ENCODE results near the gene ZNRF2. TPM values are rescaled to one million over a fixed set of nuclear protein-coding genes. Genes with fewer than 3 reads are reported as not detected.

ZNRF2 gene
- total and polyA plus RNA-seq, 12 donors: 3.1 to 36.5 (median 16.2) TPM

DNA sequence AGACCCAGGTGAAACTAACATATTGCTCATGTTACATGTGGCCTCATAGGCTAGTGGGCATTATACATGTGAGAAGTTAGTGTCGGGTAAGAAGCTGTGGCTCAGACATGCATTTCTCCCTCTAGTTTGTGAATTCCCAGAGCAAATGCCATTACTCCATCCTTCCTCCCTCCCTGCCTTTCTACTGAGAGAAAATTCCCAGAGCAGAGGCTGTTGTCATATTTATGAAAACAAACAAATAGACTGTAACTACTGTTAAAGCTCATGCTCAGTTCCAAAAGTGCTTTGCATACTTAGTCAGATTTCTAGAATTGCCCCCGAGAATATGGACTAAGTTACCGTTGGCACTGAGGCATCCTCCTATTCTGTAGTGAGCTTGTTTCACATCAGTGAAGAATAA, 29.0 kb downstream of the ZNRF2 start:
- H3K27me3 ChIP-seq: no peaks in the 10 kb centered on the region
- H3K4me3 ChIP-seq: no peak overlapping the region
- H3K4me1 ChIP-seq (replicated peaks in 1 of 2): peaks cover 0 to 13% of the 10 kb centered on the region in 2 donors
- no peak for TF ChIP-seq POLR2A (IDR thresholded peaks at IDR 0.05)
- TF ChIP-seq, protein P1, sequence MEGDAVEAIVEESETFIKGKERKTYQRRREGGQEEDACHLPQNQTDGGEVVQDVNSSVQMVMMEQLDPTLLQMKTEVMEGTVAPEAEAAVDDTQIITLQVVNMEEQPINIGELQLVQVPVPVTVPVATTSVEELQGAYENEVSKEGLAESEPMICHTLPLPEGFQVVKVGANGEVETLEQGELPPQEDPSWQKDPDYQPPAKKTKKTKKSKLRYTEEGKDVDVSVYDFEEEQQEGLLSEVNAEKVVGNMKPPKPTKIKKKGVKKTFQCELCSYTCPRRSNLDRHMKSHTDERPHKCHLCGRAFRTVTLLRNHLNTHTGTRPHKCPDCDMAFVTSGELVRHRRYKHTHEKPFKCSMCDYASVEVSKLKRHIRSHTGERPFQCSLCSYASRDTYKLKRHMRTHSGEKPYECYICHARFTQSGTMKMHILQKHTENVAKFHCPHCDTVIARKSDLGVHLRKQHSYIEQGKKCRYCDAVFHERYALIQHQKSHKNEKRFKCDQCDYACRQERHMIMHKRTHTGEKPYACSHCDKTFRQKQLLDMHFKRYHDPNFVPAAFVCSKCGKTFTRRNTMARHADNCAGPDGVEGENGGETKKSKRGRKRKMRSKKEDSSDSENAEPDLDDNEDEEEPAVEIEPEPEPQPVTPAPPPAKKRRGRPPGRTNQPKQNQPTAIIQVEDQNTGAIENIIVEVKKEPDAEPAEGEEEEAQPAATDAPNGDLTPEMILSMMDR (IDR thresholded peaks at IDR 0.05): no peak
- no peak overlapping the region for H3K27ac ChIP-seq
- intact Hi-C loops (cut with DNase I): no loop called here
- DNase-seq: no peak
- H3K9me3 ChIP-seq (replicated peaks in 1 of 3): no peaks in the 10 kb centered on the region
- no peaks in the 10 kb centered on the region for H3K36me3 ChIP-seq (replicated peaks in 1 of 2)
- 83 to 88% (median 83%) methylated on average over 3 of the region's 3 CpGs for WGBS, 4 donors

DNA sequence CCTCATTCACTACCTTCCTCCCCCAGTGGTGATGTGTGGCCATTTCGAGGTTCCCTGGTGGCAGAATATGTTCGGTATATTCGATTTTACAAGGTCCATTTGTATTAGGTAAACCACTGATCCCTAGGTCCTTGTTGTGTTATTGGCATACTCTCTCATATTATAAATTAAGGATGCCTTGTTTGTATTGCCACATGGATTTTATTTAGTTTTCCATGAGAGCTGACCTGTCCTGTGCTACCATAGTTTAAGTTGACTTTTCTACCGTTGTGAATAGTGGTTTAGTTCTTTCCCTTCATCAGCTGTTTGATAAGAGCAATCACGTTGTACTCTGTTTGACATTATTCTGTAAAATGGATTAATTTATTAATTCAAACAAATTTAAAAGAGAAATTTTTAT, 29.4 kb downstream of the ZNRF2 start:
- DNase-seq: no peak
- Histone ChIP-seq H3K27me3 (no peaks in the 10 kb centered on the region), H3K36me3 (replicated peaks in 1 of 2) (no peaks in the 10 kb centered on the region), H3K4me3 (no peak overlapping the region), H3K27ac (no peak overlapping the region), H3K4me1 (replicated peaks in 1 of 2) (peaks cover 0 to 11% of the 10 kb centered on the region in 2 donors), H3K9me3 (replicated peaks in 1 of 3) (no peaks in the 10 kb centered on the region)
- TF ChIP-seq POLR2A (IDR thresholded peaks at IDR 0.05): no peak
- TF ChIP-seq, protein P1 (IDR thresholded peaks at IDR 0.05): no peak
- intact Hi-C loops (cut with DNase I): no loop called here
- 86 to 90% (median 88%) methylated on average over 5 of the region's 5 CpGs for WGBS, 4 donors

DNA sequence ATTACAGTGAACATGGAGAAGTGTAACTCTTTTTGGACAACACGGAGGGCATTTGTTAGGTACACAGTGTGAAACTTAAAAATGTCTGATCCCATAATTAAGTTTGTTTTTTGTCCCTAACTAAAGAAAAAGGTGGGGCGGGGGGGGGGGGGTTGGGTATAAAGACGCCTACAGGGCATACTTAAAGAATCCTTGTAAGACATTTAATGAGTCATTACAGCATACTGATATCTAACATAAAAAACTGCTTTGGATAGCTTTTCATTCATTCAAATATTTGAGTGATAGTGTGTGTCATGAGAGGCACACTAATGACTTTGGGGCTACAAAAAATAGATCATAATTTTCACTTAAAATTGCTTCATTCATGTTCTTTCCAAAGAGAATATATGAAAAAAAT, 31.2 kb downstream of the ZNRF2 start:
- intact Hi-C loops (cut with DNase I): no loop called here
- Histone ChIP-seq H3K9me3 (replicated peaks in 1 of 3) (no peaks in the 10 kb centered on the region), H3K4me1 (replicated peaks in 1 of 2) (peaks cover 0 to 13% of the 10 kb centered on the region in 2 donors), H3K27me3 (no peaks in the 10 kb centered on the region), H3K27ac (no peak overlapping the region), H3K36me3 (replicated peaks in 1 of 2) (no peaks in the 10 kb centered on the region), H3K4me3 (no peak overlapping the region)
- TF ChIP-seq POLR2A (IDR thresholded peaks at IDR 0.05): no peak
- TF ChIP-seq, protein P1 (IDR thresholded peaks at IDR 0.05): no peak
- WGBS, 4 donors: 74 to 96% (median 86%) methylated on average over 3 of the region's 3 CpGs
- no peak for DNase-seq

DNA sequence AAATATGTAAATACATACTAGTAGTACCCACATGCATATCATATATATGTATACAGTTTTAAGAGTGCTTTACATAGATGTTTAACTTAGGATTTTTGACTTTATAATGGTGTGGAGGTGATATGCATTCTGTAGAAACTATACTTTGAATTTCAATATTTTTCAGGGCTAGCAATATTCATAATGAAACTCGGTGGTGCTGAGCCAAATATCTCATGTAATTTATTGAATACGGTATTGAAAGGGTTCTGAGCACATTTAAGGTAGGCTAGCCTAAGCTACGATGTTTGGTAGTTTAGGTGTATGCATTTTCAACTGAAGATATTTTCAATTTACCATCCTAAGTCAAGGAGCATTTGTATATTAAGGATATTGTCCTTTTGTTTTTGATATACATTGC, 36.0 kb downstream of the ZNRF2 start:
- no peak overlapping the region for H3K4me3 ChIP-seq
- H3K27ac ChIP-seq: no peak overlapping the region
- H3K9me3 ChIP-seq (replicated peaks in 1 of 3): no peaks in the 10 kb centered on the region
- intact Hi-C loops (cut with DNase I): no loop called here
- peaks cover 0 to 26% of the 10 kb centered on the region in 2 donors for H3K4me1 ChIP-seq (replicated peaks in 1 of 2)
- no peaks in the 10 kb centered on the region for H3K36me3 ChIP-seq (replicated peaks in 1 of 2)
- no peaks in the 10 kb centered on the region for H3K27me3 ChIP-seq
- WGBS, 4 donors: 87 to 93% (median 89%) methylated on average over 3 of the region's 3 CpGs
- no peak for DNase-seq
- no peak for TF ChIP-seq POLR2A (IDR thresholded peaks at IDR 0.05)
- TF ChIP-seq, protein P1 (IDR thresholded peaks at IDR 0.05): no peak

All from adrenal gland (tissue), 12 donors.